Neural cell (in vitro differentiated cells): ENCODE results near the gene THRB.

Experiments
- MXI1 ChIP-seq: fragments of 450-650 bp; conservative IDR thresholded peaks from 2 replicates; pipeline ENCODE4 v1.6.1; 2014; ENCODE audit warnings: antibody characterized with exemption, mild to moderate bottlenecking; ENCODE audit not compliant: poor library complexity, severe bottlenecking
- POLR2AphosphoS5 ChIP-seq: IDR thresholded peaks from 2 replicates; pipeline ENCODE4 v1.6.1; 2012
- TF ChIP-seq, protein P1 (sequence below): fragments of 450-650 bp; IDR thresholded peaks from 2 replicates; pipeline ENCODE4 v1.5.1; 2014; ENCODE audit warnings: antibody characterized with exemption, mild to moderate bottlenecking, moderate library complexity; ENCODE audit not compliant: poor library complexity, severe bottlenecking

GRCh38 chr3:24482096-24482705 is 12.4 kb downstream of the THRB start:
- TF ChIP-seq, protein P1, sequence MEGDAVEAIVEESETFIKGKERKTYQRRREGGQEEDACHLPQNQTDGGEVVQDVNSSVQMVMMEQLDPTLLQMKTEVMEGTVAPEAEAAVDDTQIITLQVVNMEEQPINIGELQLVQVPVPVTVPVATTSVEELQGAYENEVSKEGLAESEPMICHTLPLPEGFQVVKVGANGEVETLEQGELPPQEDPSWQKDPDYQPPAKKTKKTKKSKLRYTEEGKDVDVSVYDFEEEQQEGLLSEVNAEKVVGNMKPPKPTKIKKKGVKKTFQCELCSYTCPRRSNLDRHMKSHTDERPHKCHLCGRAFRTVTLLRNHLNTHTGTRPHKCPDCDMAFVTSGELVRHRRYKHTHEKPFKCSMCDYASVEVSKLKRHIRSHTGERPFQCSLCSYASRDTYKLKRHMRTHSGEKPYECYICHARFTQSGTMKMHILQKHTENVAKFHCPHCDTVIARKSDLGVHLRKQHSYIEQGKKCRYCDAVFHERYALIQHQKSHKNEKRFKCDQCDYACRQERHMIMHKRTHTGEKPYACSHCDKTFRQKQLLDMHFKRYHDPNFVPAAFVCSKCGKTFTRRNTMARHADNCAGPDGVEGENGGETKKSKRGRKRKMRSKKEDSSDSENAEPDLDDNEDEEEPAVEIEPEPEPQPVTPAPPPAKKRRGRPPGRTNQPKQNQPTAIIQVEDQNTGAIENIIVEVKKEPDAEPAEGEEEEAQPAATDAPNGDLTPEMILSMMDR = no peak
- TF ChIP-seq POLR2AphosphoS5 (no peak), MXI1 (no peak)
